HG03442 (cell line): ENCODE data around the gene NAV2.

Source experiments
- ATAC-seq: cut with Tn5 transposase; IDR thresholded peaks from one replicate; pipeline ENCODE4 v1.9.1; 2021; ENCODE audit warnings: mild to moderate bottlenecking, moderate library complexity; ENCODE audit not compliant: unreplicated experiment

NAV2 gene

GRCh38 chr11:20161923-20162744 lies 449.5 kb downstream of the NAV2 start:
- no peak for ATAC-seq

- ATAC-seq = no peak
Observed at GRCh38 chr11:20162824-20163782, 450.5 kb downstream of the NAV2 start.

GRCh38 chr11:20163783-20164481 lies 451.3 kb downstream of the NAV2 start:
- no peak for ATAC-seq
